ENCODE data around the gene GRPEL1.

GRCh38 chr4:7104366-7105031, 36.6 kb upstream of the GRPEL1 start:
- TF ChIP-seq CTCF (IDR thresholded peaks at IDR 0.05) (no peak), EP300 (IDR thresholded peaks at IDR 0.05) (no peak), POLR2AphosphoS5 (IDR thresholded peaks at IDR 0.05) (no peak), POLR2A (IDR thresholded peaks at IDR 0.05; ENCODE audit: low read depth) (no peak)
